ENCODE results near the gene GRK7. TPM values are rescaled to one million over a fixed set of nuclear protein-coding genes. Genes with fewer than 3 reads are reported as not detected.
"Not testable (repeated sequence)": the region's sequence is repeated elsewhere in the genome, so short reads cannot be mapped to it uniquely, and the experiment has no call there.

GRK7 gene
- total and polyA plus RNA-seq, 2 donors (not counting 3 experiments of a cell fraction or from before 2014, with no cell fraction given), result not detected

DNA sequence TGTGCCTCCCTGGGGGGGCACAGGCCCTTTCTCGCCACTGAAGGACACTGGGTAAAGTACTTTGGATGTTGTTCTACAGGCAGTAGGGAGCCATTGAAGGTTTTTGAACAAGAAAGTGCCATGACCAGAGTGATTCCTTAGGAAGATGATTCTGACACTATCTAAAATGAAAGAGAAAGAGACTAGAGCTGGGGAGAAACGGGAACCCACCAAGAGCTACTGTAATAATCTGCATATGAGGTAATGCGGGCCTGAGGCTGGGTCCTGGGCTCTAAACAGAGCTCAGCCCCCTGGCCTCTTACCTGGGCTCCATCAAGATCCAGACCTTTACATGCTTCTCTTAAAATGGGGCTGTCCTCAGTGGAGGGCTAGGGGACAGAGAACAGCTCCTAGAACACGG, 24.9 kb downstream of the GRK7 start:
- no peak for DNase-seq (ENCODE audit: low read depth, low spot score)
- Histone ChIP-seq H2AFZ (ENCODE audit: low read depth, low read length) (no peak overlapping the region), H4K20me1 (replicated peaks; ENCODE audit: control insufficient read depth, extremely low read depth, insufficient read depth, low read length) (no peaks in the 10 kb centered on the region), H3K9ac (replicated peaks; ENCODE audit: extremely low read depth, insufficient read depth, low read length) (no peak overlapping the region), H3K4me3 (replicated peaks in 1 of 3; ENCODE audit: insufficient read depth in 1 of 3, low read depth in 1 of 3, low read length in 3 of 3) (no peak overlapping the region), H3K79me2 (ENCODE audit: control insufficient read depth, insufficient read depth, low read length) (no peaks in the 10 kb centered on the region), H3K4me2 (ENCODE audit: insufficient read depth, low read length) (no peak overlapping the region), H3K27me3 (ENCODE audit: control insufficient read depth in 2 of 2, insufficient read depth in 2 of 2, low read length in 2 of 2) (peaks cover 0 to 2% of the 10 kb centered on the region in 2 experiments), H3K9me3 (replicated peaks; ENCODE audit: control insufficient read depth, insufficient read depth, low read length) (no peaks in the 10 kb centered on the region), H3K4me1 (ENCODE audit: control insufficient read depth, extremely low read depth, insufficient read depth, low read length) (no peaks in the 10 kb centered on the region), H3K36me3 (ENCODE audit: control insufficient read depth in 2 of 2, extremely low read depth in 1 of 2, insufficient read depth in 2 of 2, low read length in 2 of 2) (no peaks in the 10 kb centered on the region), H3K27ac (ENCODE audit: insufficient read depth, low read depth, low read length) (no peak overlapping the region), H3K9me1 (replicated peaks; ENCODE audit: control insufficient read depth, extremely low read depth, insufficient read depth, low read length) (no peaks in the 10 kb centered on the region)
- POLR2A ChIA-PET, result no interaction called here
- intact Hi-C loops (cut with micrococcal nuclease) (no loop called here), dilution Hi-C loops (cut with MboI; ENCODE audit: extremely low pct_ligation_motif_present, low sequenced_read_pairs) (no loop called here)
- FAIRE-seq, result no peak
- CTCF ChIA-PET, result interaction anchor here (0.9 to 1.9 kb wide), 4 partner anchors 9 to 87 kb away, joined by 3 to 6 read pairs (median 5); no protein-coding TSS in a partner anchor
- BruUV-seq (replicated peaks), result no TSS peak
- TF ChIP-seq JUN (IDR thresholded peaks at IDR 0.05; ENCODE audit: borderline replicate concordance, insufficient read depth, insufficient read length, low read depth) (no peak), MAX (IDR thresholded peaks at IDR 0.05; ENCODE audit: insufficient read depth, insufficient read length) (no peak), POLR2A (IDR thresholded peaks at IDR 0.05; ENCODE audit: low read depth, low read length) (no peak), FOS (IDR thresholded peaks at IDR 0.05; ENCODE audit: borderline replicate concordance, insufficient read depth, low read length) (no peak), GATA2 (IDR thresholded peaks at IDR 0.05; ENCODE audit: insufficient read depth, insufficient read length, low read depth, low read length) (no peak), MYC (IDR thresholded peaks at IDR 0.05; ENCODE audit: low read depth, low read length) (no peak), EZH2 (IDR thresholded peaks at IDR 0.05; ENCODE audit: borderline replicate concordance, low read depth, low read length, severe bottlenecking) (no peak), POLR2AphosphoS5 (IDR thresholded peaks at IDR 0.05; ENCODE audit: insufficient read depth, low read depth, low read length) (no peak)
- TF ChIP-seq, protein P1, sequence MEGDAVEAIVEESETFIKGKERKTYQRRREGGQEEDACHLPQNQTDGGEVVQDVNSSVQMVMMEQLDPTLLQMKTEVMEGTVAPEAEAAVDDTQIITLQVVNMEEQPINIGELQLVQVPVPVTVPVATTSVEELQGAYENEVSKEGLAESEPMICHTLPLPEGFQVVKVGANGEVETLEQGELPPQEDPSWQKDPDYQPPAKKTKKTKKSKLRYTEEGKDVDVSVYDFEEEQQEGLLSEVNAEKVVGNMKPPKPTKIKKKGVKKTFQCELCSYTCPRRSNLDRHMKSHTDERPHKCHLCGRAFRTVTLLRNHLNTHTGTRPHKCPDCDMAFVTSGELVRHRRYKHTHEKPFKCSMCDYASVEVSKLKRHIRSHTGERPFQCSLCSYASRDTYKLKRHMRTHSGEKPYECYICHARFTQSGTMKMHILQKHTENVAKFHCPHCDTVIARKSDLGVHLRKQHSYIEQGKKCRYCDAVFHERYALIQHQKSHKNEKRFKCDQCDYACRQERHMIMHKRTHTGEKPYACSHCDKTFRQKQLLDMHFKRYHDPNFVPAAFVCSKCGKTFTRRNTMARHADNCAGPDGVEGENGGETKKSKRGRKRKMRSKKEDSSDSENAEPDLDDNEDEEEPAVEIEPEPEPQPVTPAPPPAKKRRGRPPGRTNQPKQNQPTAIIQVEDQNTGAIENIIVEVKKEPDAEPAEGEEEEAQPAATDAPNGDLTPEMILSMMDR (IDR thresholded peaks at IDR 0.05; ENCODE audit: extremely low read depth in 1 of 2, insufficient read depth in 1 of 2, low read depth in 1 of 2, low read length in 2 of 2), result no peak

GRCh38 chr3:141788750-141789149, 25.5 kb downstream of the GRK7 start:
- CTCF ChIA-PET, result interaction anchor here (0.6 to 1.9 kb wide), 5 partner anchors 8 to 86 kb away, joined by 3 to 6 read pairs (median 5); no protein-coding TSS in a partner anchor
- BruUV-seq (replicated peaks), result not testable (repeated sequence)

More at GRCh38 chr3:141788750-141789149, 25.5 kb downstream of the GRK7 start:
- H4K20me1 ChIP-seq (replicated peaks; ENCODE audit: control insufficient read depth, extremely low read depth, insufficient read depth, low read length); dilution Hi-C loops (cut with MboI; ENCODE audit: extremely low pct_ligation_motif_present, low sequenced_read_pairs); intact Hi-C loops (cut with micrococcal nuclease); H3K79me2 ChIP-seq (ENCODE audit: control insufficient read depth, insufficient read depth, low read length); H2AFZ ChIP-seq (ENCODE audit: low read depth, low read length); POLR2A ChIA-PET; H3K9me1 ChIP-seq (replicated peaks; ENCODE audit: control insufficient read depth, extremely low read depth, insufficient read depth, low read length); FAIRE-seq; H3K4me1 ChIP-seq (ENCODE audit: control insufficient read depth, extremely low read depth, insufficient read depth, low read length); H3K27ac ChIP-seq (ENCODE audit: insufficient read depth, low read depth, low read length); H3K9ac ChIP-seq (replicated peaks; ENCODE audit: extremely low read depth, insufficient read depth, low read length); H3K4me3 ChIP-seq (replicated peaks in 1 of 3; ENCODE audit: insufficient read depth in 1 of 3, low read depth in 1 of 3, low read length in 3 of 3); H3K4me2 ChIP-seq (ENCODE audit: insufficient read depth, low read length); H3K9me3 ChIP-seq (replicated peaks; ENCODE audit: control insufficient read depth, insufficient read depth, low read length); H3K27me3 ChIP-seq (ENCODE audit: control insufficient read depth in 2 of 2, insufficient read depth in 2 of 2, low read length in 2 of 2); DNase-seq (ENCODE audit: low read depth, low spot score); H3K36me3 ChIP-seq (ENCODE audit: control insufficient read depth in 2 of 2, extremely low read depth in 1 of 2, insufficient read depth in 2 of 2, low read length in 2 of 2): not testable (repeated sequence)

Data from endothelial cell of umbilical vein (primary cell).